Calu3 (cell line): ENCODE results near the gene MYL7. TPM values are rescaled to one million over a fixed set of nuclear protein-coding genes. Genes with fewer than 3 reads are reported as not detected.

ENCODE experiments used
- BruUV-seq: library from RNA; stranded (reverse); fragments of 400-500 nt; replicated peaks from 2 replicates; lab custom pipeline; 2021; lab: Mats Ljungman, UMichigan
- CTCF ChIA-PET: fragments of 300-600 bp; sonication (Branson Sonifier 250); formaldehyde crosslinking; loops from one replicate; lab custom pipeline; 2022; ENCODE audit warnings: antibody characterized with exemption; lab: Charles Lee
- DNase-seq: peaks from one replicate; pipeline ENCODE4 v3.0.0; 2022
- H3K27ac Mint-ChIP-seq: one replicate; pipeline ENCODE4 v1.8.0; 2022; ENCODE audit warnings: mixed read lengths; ENCODE audit not compliant: unreplicated experiment
- H3K27me3 Mint-ChIP-seq: one replicate; pipeline ENCODE4 v1.8.0; 2022; ENCODE audit warnings: mixed read lengths; ENCODE audit not compliant: unreplicated experiment
- H3K36me3 Mint-ChIP-seq: one replicate; pipeline ENCODE4 v1.8.0; 2022; ENCODE audit warnings: mild to moderate bottlenecking, moderate library complexity, mixed read lengths; ENCODE audit not compliant: insufficient read depth, unreplicated experiment
- H3K4me1 Mint-ChIP-seq: one replicate; pipeline ENCODE4 v1.8.0; 2022; ENCODE audit warnings: mild to moderate bottlenecking, low read depth, mixed read lengths; ENCODE audit not compliant: unreplicated experiment
- H3K4me3 Mint-ChIP-seq: one replicate; pipeline ENCODE4 v1.8.0; 2022; ENCODE audit warnings: mild to moderate bottlenecking, low read depth, moderate library complexity, mixed read lengths; ENCODE audit not compliant: unreplicated experiment
- H3K9me3 Mint-ChIP-seq: one replicate; pipeline ENCODE4 v1.8.0; 2022; ENCODE audit warnings: low read depth, mixed read lengths; ENCODE audit not compliant: unreplicated experiment
- CTCF ChIP-seq: fragments of 200-600 bp; IDR thresholded peaks from one replicate; pipeline ENCODE4 v1.8.0; 2022; ENCODE audit warnings: antibody characterized with exemption; ENCODE audit not compliant: unreplicated experiment
- intact Hi-C: fragments of 100-400 bp; cut with micrococcal nuclease; formaldehyde crosslinking; loops from one replicate; pipeline ENCODE4 v1.10.0; 2022; ENCODE audit not compliant: unreplicated experiment
- total RNA-seq: library from RNA; stranded (reverse); gene quantifications from 2 replicates; pipeline ENCODE4 v1.2.3, GENCODE V29; 2022

MYL7 gene
- total RNA-seq, 1 experiment from 2014 or later: not detected

DNA sequence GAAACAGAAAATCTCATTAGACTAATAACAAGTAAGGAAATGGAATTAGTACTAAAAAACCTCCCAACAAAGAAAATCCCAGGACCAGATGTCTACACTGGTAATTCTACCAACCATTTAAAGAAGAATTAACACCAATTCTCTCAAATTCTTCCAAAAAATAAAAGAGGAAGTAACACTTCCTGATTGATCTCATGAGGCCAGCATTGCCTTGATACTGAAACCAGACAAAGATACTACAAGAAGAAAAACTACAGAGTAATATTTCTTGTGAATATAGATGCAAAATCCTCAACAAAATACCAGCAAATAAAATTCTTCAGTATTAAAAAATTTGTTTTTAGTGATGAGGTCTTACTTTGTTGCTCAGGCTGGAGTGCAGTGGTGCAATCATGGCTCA lies 26.8 kb upstream of the MYL7 start:
- intact Hi-C loops: no loop called here
- peaks cover 2% of the 10 kb centered on the region for H3K9me3 Mint-ChIP-seq
- no peak overlapping the region for H3K27ac Mint-ChIP-seq
- no TSS peak for BruUV-seq
- peaks cover 83% of the 10 kb centered on the region for H3K27me3 Mint-ChIP-seq
- no peak overlapping the region for H3K4me3 Mint-ChIP-seq
- no peak for DNase-seq
- H3K36me3 Mint-ChIP-seq: no peaks in the 10 kb centered on the region
- H3K4me1 Mint-ChIP-seq: no peaks in the 10 kb centered on the region
- TF ChIP-seq CTCF: no peak
- CTCF ChIA-PET: interaction anchor here (1.1 kb wide), 1 partner anchor 9 kb away, joined by 3 read pairs; no protein-coding TSS in a partner anchor

- Mint-ChIP-seq H3K4me3 (no peak overlapping the region), H3K9me3 (peaks cover 2% of the 10 kb centered on the region), H3K4me1 (no peaks in the 10 kb centered on the region), H3K36me3 (no peaks in the 10 kb centered on the region), H3K27me3 (peaks cover 77% of the 10 kb centered on the region), H3K27ac (no peak overlapping the region)
- BruUV-seq: no TSS peak
- intact Hi-C loops: no loop called here
- TF ChIP-seq CTCF: no peak
- CTCF ChIA-PET: interaction anchor here (0.5 kb wide), 1 partner anchor 66 kb away, joined by 5 read pairs; no protein-coding TSS in a partner anchor
- no peak for DNase-seq
These were observed 22.5 kb upstream of the MYL7 start for GRCh38 chr7:44163591-44163990.

- CTCF ChIA-PET: interaction anchor here (0.5 kb wide), 1 partner anchor 66 kb away, joined by 5 read pairs; no protein-coding TSS in a partner anchor
- no peaks in the 10 kb centered on the region for H3K36me3 Mint-ChIP-seq
- H3K9me3 Mint-ChIP-seq: peaks cover 2% of the 10 kb centered on the region
- intact Hi-C loops: no loop called here
- H3K27me3 Mint-ChIP-seq: peaks cover 80% of the 10 kb centered on the region
- H3K4me3 Mint-ChIP-seq: no peak overlapping the region
- TF ChIP-seq CTCF: no peak
- H3K4me1 Mint-ChIP-seq: no peaks in the 10 kb centered on the region
- H3K27ac Mint-ChIP-seq: no peak overlapping the region
- BruUV-seq: no TSS peak
- DNase-seq: no peak
These were observed 21.8 kb upstream of the MYL7 start for GRCh38 chr7:44162785-44163395.

- TF ChIP-seq CTCF: no peak
- no peaks in the 10 kb centered on the region for H3K4me1 Mint-ChIP-seq
- no peak overlapping the region for H3K4me3 Mint-ChIP-seq
- CTCF ChIA-PET: no interaction called here
- DNase-seq: no peak
- H3K27ac Mint-ChIP-seq: no peak overlapping the region
- H3K36me3 Mint-ChIP-seq: no peaks in the 10 kb centered on the region
- intact Hi-C loops: no loop called here
- peaks cover 84% of the 10 kb centered on the region for H3K27me3 Mint-ChIP-seq
- peaks cover 2% of the 10 kb centered on the region for H3K9me3 Mint-ChIP-seq
- no TSS peak for BruUV-seq
These were observed 21.0 kb upstream of the MYL7 start for GRCh38 chr7:44162179-44162578.
